PC-3 (cell line): ENCODE measurements around the gene SPEF1. TPM values are rescaled to one million over a fixed set of nuclear protein-coding genes. Genes with fewer than 3 reads are reported as not detected.
A peak's percentile ranks its signal among the peaks of the same experiment; 100 is the strongest.

ENCODE experiments used
- ATAC-seq: fragments of 200-7000 bp; cut with Tn5 transposase; 2 replicates; pipeline ENCODE4 v1.9.1; 2020; ENCODE audit warnings: mild to moderate bottlenecking, moderate library complexity
- BruUV-seq: library from RNA; stranded (reverse); fragments of 400-500 nt; replicated peaks from 2 replicates; lab custom pipeline; 2021; lab: Mats Ljungman, UMichigan
- CTCF ChIA-PET: fragments of 300-600 bp; sonication (Branson Sonifier 250); formaldehyde crosslinking; loops from one replicate; lab custom pipeline; 2022; ENCODE audit warnings: antibody characterized with exemption; lab: Charles Lee
- POLR2A ChIA-PET: fragments of 300-600 bp; sonication (Branson Sonifier 250); formaldehyde crosslinking; loops from one replicate; lab custom pipeline; 2022; ENCODE audit warnings: antibody characterized with exemption; ENCODE audit not compliant: unreplicated experiment; lab: Charles Lee
- DNase-seq: peaks from one replicate; pipeline ENCODE4 v3.0.0-alpha.2; 2015
- H2AFZ ChIP-seq: fragments of 300-600 bp; sonication (generic); 2 replicates; pipeline ENCODE4 v1.6.0; 2016; ENCODE audit warnings: antibody characterized with exemption, low read length
- H3F3A ChIP-seq: fragments of 300-600 bp; sonication (generic); one replicate; pipeline ENCODE4 v1.6.0; 2017; ENCODE audit warnings: antibody characterized with exemption, low read length, control low read depth, mild to moderate bottlenecking; ENCODE audit not compliant: unreplicated experiment
- H3K27ac ChIP-seq: fragments of 300-600 bp; sonication (generic); 2 replicates; pipeline ENCODE4 v1.5.1; 2016; ENCODE audit warnings: mild to moderate bottlenecking, low read length
- H3K27me3 ChIP-seq: fragments of 300-600 bp; sonication (generic); 2 replicates; pipeline ENCODE4 v1.6.1; 2016; ENCODE audit warnings: low read length, mixed read lengths
- H3K36me3 ChIP-seq: fragments of 300-600 bp; sonication (generic); 2 replicates; pipeline ENCODE4 v1.6.1; 2016; ENCODE audit warnings: low read depth, mixed run types, low read length, mixed read lengths
- H3K4me1 ChIP-seq: fragments of 300-600 bp; sonication (generic); 2 replicates; pipeline ENCODE4 v1.5.1; 2016; ENCODE audit warnings: low read length; ENCODE audit not compliant: insufficient read depth
- H3K4me2 ChIP-seq: fragments of 300-600 bp; sonication (generic); 2 replicates; pipeline ENCODE4 v1.6.0; 2016; ENCODE audit warnings: low read length
- H3K4me3 ChIP-seq: fragments of 300-600 bp; sonication (generic); 2 replicates; pipeline ENCODE4 v1.5.1; 2016; ENCODE audit warnings: mild to moderate bottlenecking, low read length, mixed read lengths
- H3K79me2 ChIP-seq: fragments of 300-600 bp; sonication (generic); 2 replicates; pipeline ENCODE4 v1.6.1; 2017; ENCODE audit warnings: low read length, mixed read lengths
- H3K9ac ChIP-seq: fragments of 300-600 bp; sonication (generic); 2 replicates; pipeline ENCODE4 v1.6.0; 2016; ENCODE audit warnings: mild to moderate bottlenecking, low read length
- H3K9me2 ChIP-seq: fragments of 300-600 bp; sonication (generic); replicated peaks from 2 replicates; pipeline ENCODE4 v1.6.1; 2016; ENCODE audit warnings: mixed run types, low read length, mixed read lengths
- H3K9me3 ChIP-seq: fragments of 300-600 bp; sonication (generic); 2 replicates; pipeline ENCODE4 v1.6.1; 2016; ENCODE audit warnings: low read length, mixed read lengths
- H4K20me1 ChIP-seq: fragments of 300-600 bp; sonication (generic); 2 replicates; pipeline ENCODE4 v1.6.1; 2016; ENCODE audit warnings: low read length, mixed read lengths
- CTCF ChIP-seq: fragments of 300-600 bp; sonication (generic); conservative IDR thresholded peaks from 2 replicates; pipeline ENCODE4 v1.5.1; 2017; ENCODE audit warnings: antibody characterized with exemption, low read depth, mild to moderate bottlenecking, low read length
- EZH2 ChIP-seq: fragments of 300-600 bp; sonication (generic); IDR thresholded peaks from one replicate; pipeline ENCODE4 v1.6.1; 2017; ENCODE audit warnings: antibody characterized with exemption, mild to moderate bottlenecking, low read length; ENCODE audit not compliant: unreplicated experiment
- EZH2phosphoT487 ChIP-seq: fragments of 300-600 bp; sonication (generic); IDR thresholded peaks from 2 replicates; pipeline ENCODE4 v1.6.1; 2018; ENCODE audit warnings: mild to moderate bottlenecking, antibody characterized with exemption, low read length, borderline replicate concordance
- intact Hi-C: fragments of 100-400 bp; cut with micrococcal nuclease; formaldehyde crosslinking; loops from 2 replicates; pipeline ENCODE4 v1.9.0; 2023
- total RNA-seq: library from RNA; depleted of rRNA; stranded (reverse); fragments of >200 nt; gene quantifications from 2 replicates; pipeline ENCODE4 v1.2.3, GENCODE V29; 2014

The SPEF1 gene
- total RNA-seq, 1 experiment from 2014 or later: 2.0 TPM

GRCh38 chr20:3784216-3784853 lies 3.1 kb upstream of the SPEF1 start:
- Histone ChIP-seq H3K9ac (no peak overlapping the region), H3K9me2 (no peaks in the 10 kb centered on the region), H3K36me3 (0 out of 2 replicates have a peak, but pooled peaks cover 3% of the 10 kb centered on the region), H3K4me1 (peaks cover 41% of the 10 kb centered on the region), H3K79me2 (peaks cover 40% of the 10 kb centered on the region), H3K9me3 (no peaks in the 10 kb centered on the region), H4K20me1 (peaks cover 28% of the 10 kb centered on the region), H3K27me3 (no peaks in the 10 kb centered on the region), H3K4me2 (peak overlapping the region; percentile 98), H2AFZ (no peak overlapping the region), H3K27ac (no peak overlapping the region), H3F3A (peaks cover 12% of the 10 kb centered on the region), H3K4me3 (peak overlapping the region; percentile 73)
- TSS peak; percentile 76 for BruUV-seq
- no peak for TF ChIP-seq CTCF
- TF ChIP-seq EZH2: no peak
- TF ChIP-seq EZH2phosphoT487: no peak
- ChIA-PET CTCF (interaction anchor here (0.6 kb wide), 1 partner anchor 28 kb away, joined by 3 read pairs; no protein-coding TSS in a partner anchor), POLR2A (no interaction called here)
- intact Hi-C loops: no loop called here
- no peak for DNase-seq
- no peak for ATAC-seq

GRCh38 chr20:3783511-3784195 lies 2.4 kb upstream of the SPEF1 start:
- peaks cover 39% of the 10 kb centered on the region for H3K4me1 ChIP-seq
- POLR2A ChIA-PET: no interaction called here
- peaks cover 12% of the 10 kb centered on the region for H3F3A ChIP-seq
- H4K20me1 ChIP-seq: peaks cover 28% of the 10 kb centered on the region
- 0 out of 2 replicates have a peak, but pooled peaks cover 3% of the 10 kb centered on the region for H3K36me3 ChIP-seq
- H3K27me3 ChIP-seq: no peaks in the 10 kb centered on the region
- ATAC-seq (no peak), DNase-seq (no peak)
- H3K4me2 ChIP-seq: peak overlapping the region; percentile 98
- no peaks in the 10 kb centered on the region for H3K9me3 ChIP-seq
- no peak overlapping the region for H3K9ac ChIP-seq
- TF ChIP-seq EZH2 (no peak), CTCF (0 out of 2 replicates have a peak, but pooled peaks have one; percentile 1)
- no TSS peak for BruUV-seq
- intact Hi-C loops: no loop called here
- CTCF ChIA-PET: interaction anchor here (0.6 kb wide), 1 partner anchor 28 kb away, joined by 3 read pairs; no protein-coding TSS in a partner anchor
- no peak overlapping the region for H2AFZ ChIP-seq
- peak overlapping the region; percentile 12; the same call in 1 of the 2 replicates for H3K4me3 ChIP-seq
- peaks cover 40% of the 10 kb centered on the region for H3K79me2 ChIP-seq
- no peak overlapping the region for H3K27ac ChIP-seq
- no peaks in the 10 kb centered on the region for H3K9me2 ChIP-seq

GRCh38 chr20:3783068-3783489 lies 1.8 kb upstream of the SPEF1 start:
- peak overlapping the region; percentile 98 for H3K4me2 ChIP-seq
- no TSS peak for BruUV-seq
- no peak overlapping the region for H3K27ac ChIP-seq
- no peaks in the 10 kb centered on the region for H3K27me3 ChIP-seq
- 0 out of 2 replicates have a peak overlapping the region, but pooled peaks have one; percentile 12 for H3K4me3 ChIP-seq
- peaks cover 12% of the 10 kb centered on the region for H3F3A ChIP-seq
- peaks cover 34% of the 10 kb centered on the region for H3K4me1 ChIP-seq
- intact Hi-C loops: no loop called here
- POLR2A ChIA-PET: no interaction called here
- 0 out of 2 replicates have a peak, but pooled peaks cover 3% of the 10 kb centered on the region for H3K36me3 ChIP-seq
- peaks cover 40% of the 10 kb centered on the region for H3K79me2 ChIP-seq
- TF ChIP-seq EZH2: no peak
- TF ChIP-seq EZH2phosphoT487: no peak
- H2AFZ ChIP-seq: no peak overlapping the region
- no peaks in the 10 kb centered on the region for H3K9me3 ChIP-seq
- DNase-seq (peak; percentile 39), ATAC-seq (no peak)
- no peaks in the 10 kb centered on the region for H3K9me2 ChIP-seq
- CTCF ChIA-PET: no interaction called here
- no peak overlapping the region for H3K9ac ChIP-seq
- H4K20me1 ChIP-seq: peaks cover 28% of the 10 kb centered on the region
